Colonic mucosa (tissue), 4 donors: ENCODE measurements around the gene NFIA. TPM values are rescaled to one million over a fixed set of nuclear protein-coding genes. Genes with fewer than 3 reads are reported as not detected.

Source experiments
- DNase-seq: peaks from one replicate; pipeline ENCODE4 v3.0.0-alpha.2; 2020
- H3K27ac ChIP-seq: fragments of 200-600 bp; one replicate; pipeline ENCODE4 v1.8.0; 2021
- H3K27me3 ChIP-seq: fragments of 200-600 bp; one replicate; pipeline ENCODE4 v1.8.0; 2021
- H3K36me3 ChIP-seq: fragments of 200-600 bp; one replicate; pipeline ENCODE4 v1.8.0; 2021
- H3K4me1 ChIP-seq: fragments of 200-600 bp; one replicate; pipeline ENCODE4 v1.8.0; 2021; ENCODE audit warnings: mild to moderate bottlenecking
- H3K4me3 ChIP-seq: fragments of 200-600 bp; one replicate; pipeline ENCODE4 v1.8.0; 2021
- H3K9ac ChIP-seq, 2 donors: one replicate each; pipeline ENCODE4 v1.7.0; 2013; ENCODE audit warnings: control low read depth in 2 of 2, low read depth in 2 of 2, low read length in 2 of 2
- H3K9me3 ChIP-seq: fragments of 200-600 bp; one replicate; pipeline ENCODE4 v1.8.0; 2021
- intact Hi-C: fragments of 100-400 bp; cut with DNase I; formaldehyde crosslinking; loops from one replicate; pipeline ENCODE4 v1.14.1; 2022
- total RNA-seq, 2 donors: library from RNA; stranded (reverse); fragmentation: NEBNext Ultra II Directional in 1 of 2; extraction: Animal tissue kit (Norgen Biotek cat#: 25700) in 1 of 2; gene quantifications; one replicate each; pipeline ENCODE4 v1.2.1, GENCODE V29; 2021
- TF ChIP-seq, protein P1 (sequence below): fragments of 200-600 bp; IDR thresholded peaks from one replicate; pipeline ENCODE4 v1.8.0; 2022; ENCODE audit warnings: antibody characterized with exemption, mild to moderate bottlenecking
- donor health status: healthy.
- donor health status: DM: no; HTN: no; CAD: no.
- donor health status: DM: no; HTN: no; CAD: no.

The NFIA gene
- total RNA-seq, 2 donors from 2014 or later = 36.0 to 44.2 TPM

DNA sequence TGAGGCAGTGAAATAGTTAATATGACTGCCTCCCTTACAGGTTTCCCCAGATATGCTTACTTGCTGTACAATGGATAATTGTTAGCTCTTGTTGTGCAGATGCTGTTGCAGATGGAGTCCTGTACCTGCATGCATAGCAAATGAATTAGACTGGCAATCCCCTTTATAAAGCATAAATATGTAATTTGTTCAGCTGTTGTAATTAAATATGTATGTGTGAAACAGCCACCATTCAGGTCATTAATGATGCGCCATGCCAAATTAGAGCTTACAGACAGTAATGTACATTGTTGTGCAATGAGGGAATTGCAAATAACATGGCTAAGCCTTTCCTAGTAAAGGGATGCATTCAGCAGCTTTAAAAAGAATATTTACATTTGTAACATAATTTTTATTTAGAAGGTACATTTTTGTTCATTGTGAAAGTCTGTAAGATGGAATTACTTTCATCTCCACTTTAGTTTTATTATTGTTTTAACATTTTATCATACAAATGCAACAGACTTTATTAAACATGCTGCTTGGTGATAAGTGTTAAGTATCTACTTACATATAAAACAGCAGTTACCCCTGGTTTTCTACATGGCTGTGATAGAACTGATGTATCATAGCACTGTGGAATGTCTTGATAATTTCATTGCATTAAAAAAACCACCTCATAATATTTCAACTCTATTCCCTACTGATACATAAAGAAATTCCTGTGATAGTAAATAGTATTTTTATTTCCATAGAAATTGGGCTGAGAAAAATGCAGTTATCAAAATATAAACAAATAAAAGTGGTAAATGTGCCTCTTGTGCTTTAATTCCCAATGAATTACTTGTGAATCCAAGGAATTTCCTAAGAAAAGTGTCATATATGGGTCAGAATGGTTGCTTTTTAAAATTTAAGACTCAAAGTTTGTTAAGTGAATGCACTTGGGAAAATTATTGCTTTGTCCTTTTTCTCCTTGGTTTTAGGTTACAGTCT lies 99.0 kb downstream of the NFIA start:
- no peaks in the 10 kb centered on the region for H3K9me3 ChIP-seq
- no peaks in the 10 kb centered on the region for H3K27me3 ChIP-seq
- H3K4me1 ChIP-seq = no peaks in the 10 kb centered on the region
- H3K36me3 ChIP-seq = no peaks in the 10 kb centered on the region
- TF ChIP-seq, protein P1, sequence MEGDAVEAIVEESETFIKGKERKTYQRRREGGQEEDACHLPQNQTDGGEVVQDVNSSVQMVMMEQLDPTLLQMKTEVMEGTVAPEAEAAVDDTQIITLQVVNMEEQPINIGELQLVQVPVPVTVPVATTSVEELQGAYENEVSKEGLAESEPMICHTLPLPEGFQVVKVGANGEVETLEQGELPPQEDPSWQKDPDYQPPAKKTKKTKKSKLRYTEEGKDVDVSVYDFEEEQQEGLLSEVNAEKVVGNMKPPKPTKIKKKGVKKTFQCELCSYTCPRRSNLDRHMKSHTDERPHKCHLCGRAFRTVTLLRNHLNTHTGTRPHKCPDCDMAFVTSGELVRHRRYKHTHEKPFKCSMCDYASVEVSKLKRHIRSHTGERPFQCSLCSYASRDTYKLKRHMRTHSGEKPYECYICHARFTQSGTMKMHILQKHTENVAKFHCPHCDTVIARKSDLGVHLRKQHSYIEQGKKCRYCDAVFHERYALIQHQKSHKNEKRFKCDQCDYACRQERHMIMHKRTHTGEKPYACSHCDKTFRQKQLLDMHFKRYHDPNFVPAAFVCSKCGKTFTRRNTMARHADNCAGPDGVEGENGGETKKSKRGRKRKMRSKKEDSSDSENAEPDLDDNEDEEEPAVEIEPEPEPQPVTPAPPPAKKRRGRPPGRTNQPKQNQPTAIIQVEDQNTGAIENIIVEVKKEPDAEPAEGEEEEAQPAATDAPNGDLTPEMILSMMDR = no peak
- H3K9ac ChIP-seq = no peak overlapping the region
- no peak overlapping the region for H3K27ac ChIP-seq
- intact Hi-C loops = no loop called here
- no peak overlapping the region for H3K4me3 ChIP-seq
- DNase-seq = no peak

- no peak overlapping the region for H3K4me3 ChIP-seq
- H3K9ac ChIP-seq = no peak overlapping the region
- no peak for DNase-seq
- no peaks in the 10 kb centered on the region for H3K27me3 ChIP-seq
- H3K27ac ChIP-seq = no peak overlapping the region
- TF ChIP-seq, protein P1 = no peak
- H3K4me1 ChIP-seq = no peaks in the 10 kb centered on the region
- H3K9me3 ChIP-seq = no peaks in the 10 kb centered on the region
- H3K36me3 ChIP-seq = no peaks in the 10 kb centered on the region
- intact Hi-C loops = no loop called here
These were observed 99.7 kb downstream of the NFIA start for GRCh38 chr1:61182049-61182448.

- H3K36me3 ChIP-seq = no peaks in the 10 kb centered on the region
- intact Hi-C loops = no loop called here
- TF ChIP-seq, protein P1 = no peak
- no peak for DNase-seq
- peak overlapping the region; percentile 51 for H3K27ac ChIP-seq
- H3K9me3 ChIP-seq = no peaks in the 10 kb centered on the region
- no peak overlapping the region for H3K4me3 ChIP-seq
- H3K4me1 ChIP-seq = no peaks in the 10 kb centered on the region
- no peaks in the 10 kb centered on the region for H3K27me3 ChIP-seq
- H3K9ac ChIP-seq = no peak overlapping the region
These were observed 100.1 kb downstream of the NFIA start for GRCh38 chr1:61182480-61182879.

DNA sequence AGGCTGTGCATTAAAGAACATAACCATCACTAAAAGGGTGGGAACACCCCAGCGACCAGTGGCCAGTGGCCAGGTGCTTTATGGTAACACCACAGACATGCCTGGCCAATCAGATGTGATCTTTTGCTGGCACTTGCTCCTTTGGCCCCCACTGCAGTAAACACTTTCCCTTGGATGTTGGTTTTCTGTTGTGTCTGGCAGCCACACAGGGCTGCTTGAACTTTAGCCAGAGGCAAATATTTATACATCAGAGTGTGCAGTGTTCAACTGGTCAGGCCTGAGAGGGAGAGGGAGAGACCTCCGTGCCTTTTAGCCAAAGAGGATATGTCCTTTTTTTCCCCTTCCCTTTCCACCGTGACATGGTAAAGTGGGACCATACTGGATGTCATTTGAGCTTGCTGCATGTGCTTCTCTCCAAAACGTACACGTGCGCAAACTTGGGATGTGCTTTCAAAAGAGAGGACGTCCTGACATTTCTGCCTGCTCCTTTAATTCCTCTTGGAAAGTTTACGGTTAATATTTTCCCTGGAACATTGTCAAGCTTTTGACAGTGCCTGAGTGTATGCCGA lies 101.2 kb downstream of the NFIA start:
- intact Hi-C loops = no loop called here
- peak; percentile 57 for DNase-seq
- H3K27me3 ChIP-seq = no peaks in the 10 kb centered on the region
- peak overlapping the region; percentile 51 for H3K27ac ChIP-seq
- TF ChIP-seq, protein P1 = no peak
- H3K9ac ChIP-seq = peak overlapping the region; percentile 28 to 46
- no peaks in the 10 kb centered on the region for H3K36me3 ChIP-seq
- peak overlapping the region; percentile 26 for H3K4me3 ChIP-seq
- H3K9me3 ChIP-seq = no peaks in the 10 kb centered on the region
- no peaks in the 10 kb centered on the region for H3K4me1 ChIP-seq

- H3K4me1 ChIP-seq = no peaks in the 10 kb centered on the region
- TF ChIP-seq, protein P1 = no peak
- peak overlapping the region; percentile 51 for H3K27ac ChIP-seq
- no peaks in the 10 kb centered on the region for H3K9me3 ChIP-seq
- no peaks in the 10 kb centered on the region for H3K36me3 ChIP-seq
- H3K27me3 ChIP-seq = no peaks in the 10 kb centered on the region
- H3K4me3 ChIP-seq = peak overlapping the region; percentile 26
- peak; percentile 82 for DNase-seq
- H3K9ac ChIP-seq = peak overlapping the region; percentile 28 to 53
- intact Hi-C loops = no loop called here
These were observed 101.8 kb downstream of the NFIA start for GRCh38 chr1:61184040-61184713.
